Stimulated activated CD8-positive, alpha-beta memory T cell treated with anti-CD3 and anti-CD28 coated beads, Interleukin-4, amount 100 ng/mL, for 1 hour (primary cell): ENCODE measurements around the gene CSMD2.

Experiments
- DNase-seq, 2 donors: peaks; one replicate each; pipeline ENCODE4 v3.0.0-alpha.2; 2020; ENCODE audit warnings: low read depth in 2 of 2, low spot score in 1 of 2

The CSMD2 gene

GRCh38 chr1:33764149-33764548, 400.9 kb downstream of the CSMD2 start:
- no peak for DNase-seq

GRCh38 chr1:33763406-33763805, 401.6 kb downstream of the CSMD2 start:
- no peak for DNase-seq

GRCh38 chr1:33762962-33763361, 402.1 kb downstream of the CSMD2 start:
- DNase-seq: no peak

- no peak for DNase-seq
Measured at GRCh38 chr1:33762109-33762830, 402.8 kb downstream of the CSMD2 start.

GRCh38 chr1:33758698-33759097, 406.3 kb downstream of the CSMD2 start:
- DNase-seq: no peak

GRCh38 chr1:33753087-33753856, 411.8 kb downstream of the CSMD2 start:
- no peak for DNase-seq

- no peak for DNase-seq
Measured at GRCh38 chr1:33745942-33746341, 419.1 kb downstream of the CSMD2 start.

GRCh38 chr1:33743221-33743998, 421.6 kb downstream of the CSMD2 start:
- DNase-seq: no peak

- no peak for DNase-seq
Measured at GRCh38 chr1:33742663-33743062, 422.4 kb downstream of the CSMD2 start.

- DNase-seq: no peak
Measured at GRCh38 chr1:33741749-33742148, 423.3 kb downstream of the CSMD2 start.

- DNase-seq: no peak
Measured at GRCh38 chr1:33740040-33740744, 424.8 kb downstream of the CSMD2 start.

- DNase-seq: no peak
Measured at GRCh38 chr1:33738976-33739375, 426.1 kb downstream of the CSMD2 start.

GRCh38 chr1:33738536-33738935, 426.5 kb downstream of the CSMD2 start:
- no peak for DNase-seq

- no peak for DNase-seq
Measured at GRCh38 chr1:33736496-33736895, 428.5 kb downstream of the CSMD2 start.

GRCh38 chr1:33735624-33736023, 429.4 kb downstream of the CSMD2 start:
- no peak for DNase-seq

GRCh38 chr1:33727310-33727709, 437.7 kb downstream of the CSMD2 start:
- no peak for DNase-seq

GRCh38 chr1:33726274-33726804, 438.7 kb downstream of the CSMD2 start:
- DNase-seq: no peak

GRCh38 chr1:33725556-33726160, 439.4 kb downstream of the CSMD2 start:
- DNase-seq: no peak

- DNase-seq: no peak
Measured at GRCh38 chr1:33725037-33725436, 440.0 kb downstream of the CSMD2 start.

GRCh38 chr1:33724348-33724747, 440.7 kb downstream of the CSMD2 start:
- DNase-seq: no peak

- DNase-seq: no peak
Measured at GRCh38 chr1:33723251-33723650, 441.8 kb downstream of the CSMD2 start.
